ENCODE measurements around the gene LYZL4.

Gene LYZL4

GRCh38 chr3:42425736-42426407 lies 15.5 kb upstream of the LYZL4 start:
- Histone ChIP-seq H3K27me3 (ENCODE audit: insufficient read depth, low read length) (no peaks in the 10 kb centered on the region), H4K8ac (ENCODE audit: low read depth, low read length) (no peak overlapping the region), H3K4me2 (ENCODE audit: low read length) (no peak overlapping the region), H2BK5ac (ENCODE audit: low read depth, low read length, poor library complexity) (no peak overlapping the region), H3K79me1 (ENCODE audit: low read length) (no peaks in the 10 kb centered on the region), H3K4me3 (ENCODE audit: low read depth, low read length) (no peak overlapping the region), H3K4ac (ENCODE audit: low read depth, low read length) (no peak overlapping the region), H3K9ac (ENCODE audit: low read length) (no peak overlapping the region), H3K14ac (ENCODE audit: low read length) (no peak overlapping the region), H2BK120ac (ENCODE audit: insufficient read depth, low read length, poor library complexity) (no peak overlapping the region), H4K12ac (ENCODE audit: low read depth, low read length) (no peak overlapping the region), H2AFZ (ENCODE audit: insufficient read depth, low read length, poor library complexity) (no peak overlapping the region), H3K9me3 (ENCODE audit: insufficient read depth, low read depth, low read length) (peaks cover 2% of the 10 kb centered on the region), H3K18ac (ENCODE audit: low read length) (no peak overlapping the region), H3K36me3 (ENCODE audit: control insufficient read depth in 1 of 2, insufficient read depth in 2 of 2, low read length in 2 of 2) (no peaks in the 10 kb centered on the region), H2AK5ac (ENCODE audit: low read length) (no peak overlapping the region), H3K27ac (ENCODE audit: low read depth, low read length) (no peak overlapping the region), H3K4me1 (ENCODE audit: control insufficient read depth in 1 of 2, insufficient read depth in 2 of 2, low read length in 2 of 2) (no peaks in the 10 kb centered on the region), H3K23ac (ENCODE audit: low read length) (no peak overlapping the region), H2BK12ac (ENCODE audit: low read length) (no peak overlapping the region), H4K91ac (ENCODE audit: low read depth, low read length) (no peak overlapping the region), H3K79me2 (ENCODE audit: control insufficient read depth, insufficient read depth, low read length, poor library complexity) (no peaks in the 10 kb centered on the region)
- WGBS (ENCODE audit: extremely low coverage, insufficient coverage, insufficient read length): no CpG with 5 or more reads among the region's 7 CpGs
- no peak for DNase-seq

GRCh38 chr3:42424911-42425310 lies 14.5 kb upstream of the LYZL4 start:
- no peak overlapping the region for H3K14ac ChIP-seq (ENCODE audit: low read length)
- no peak overlapping the region for H3K23ac ChIP-seq (ENCODE audit: low read length)
- no peak overlapping the region for H3K4ac ChIP-seq (ENCODE audit: low read depth, low read length)
- no peaks in the 10 kb centered on the region for H3K4me1 ChIP-seq (ENCODE audit: control insufficient read depth in 1 of 2, insufficient read depth in 2 of 2, low read length in 2 of 2)
- H2BK12ac ChIP-seq (ENCODE audit: low read length): no peak overlapping the region
- no peak overlapping the region for H3K9ac ChIP-seq (ENCODE audit: low read length)
- H3K4me3 ChIP-seq (ENCODE audit: low read depth, low read length): no peak overlapping the region
- no peak overlapping the region for H2AK5ac ChIP-seq (ENCODE audit: low read length)
- H3K79me1 ChIP-seq (ENCODE audit: low read length): no peaks in the 10 kb centered on the region
- H2BK120ac ChIP-seq (ENCODE audit: insufficient read depth, low read length, poor library complexity): no peak overlapping the region
- H3K4me2 ChIP-seq (ENCODE audit: low read length): no peak overlapping the region
- no peak overlapping the region for H2BK5ac ChIP-seq (ENCODE audit: low read depth, low read length, poor library complexity)
- H3K36me3 ChIP-seq (ENCODE audit: control insufficient read depth in 1 of 2, insufficient read depth in 2 of 2, low read length in 2 of 2): no peaks in the 10 kb centered on the region
- H2AFZ ChIP-seq (ENCODE audit: insufficient read depth, low read length, poor library complexity): no peak overlapping the region
- H3K18ac ChIP-seq (ENCODE audit: low read length): no peak overlapping the region
- H3K79me2 ChIP-seq (ENCODE audit: control insufficient read depth, insufficient read depth, low read length, poor library complexity): no peaks in the 10 kb centered on the region
- no peaks in the 10 kb centered on the region for H3K27me3 ChIP-seq (ENCODE audit: insufficient read depth, low read length)
- H4K8ac ChIP-seq (ENCODE audit: low read depth, low read length): no peak overlapping the region
- H4K91ac ChIP-seq (ENCODE audit: low read depth, low read length): no peak overlapping the region
- no peak overlapping the region for H3K27ac ChIP-seq (ENCODE audit: low read depth, low read length)
- no CpG with 5 or more reads among the region's 3 CpGs for WGBS (ENCODE audit: extremely low coverage, insufficient coverage, insufficient read length)
- H4K12ac ChIP-seq (ENCODE audit: low read depth, low read length): no peak overlapping the region
- peaks cover 2% of the 10 kb centered on the region for H3K9me3 ChIP-seq (ENCODE audit: insufficient read depth, low read depth, low read length)
- no peak for DNase-seq

GRCh38 chr3:42421818-42422796 lies 11.7 kb upstream of the LYZL4 start:
- no peaks in the 10 kb centered on the region for H3K79me1 ChIP-seq (ENCODE audit: low read length)
- no peak overlapping the region for H4K8ac ChIP-seq (ENCODE audit: low read depth, low read length)
- H3K9me3 ChIP-seq (ENCODE audit: insufficient read depth, low read depth, low read length): no peaks in the 10 kb centered on the region
- H3K4me1 ChIP-seq (ENCODE audit: control insufficient read depth in 1 of 2, insufficient read depth in 2 of 2, low read length in 2 of 2): no peaks in the 10 kb centered on the region
- no peak overlapping the region for H3K4ac ChIP-seq (ENCODE audit: low read depth, low read length)
- no peak overlapping the region for H3K18ac ChIP-seq (ENCODE audit: low read length)
- H3K4me2 ChIP-seq (ENCODE audit: low read length): no peak overlapping the region
- no CpG with 5 or more reads among the region's 20 CpGs for WGBS (ENCODE audit: extremely low coverage, insufficient coverage, insufficient read length)
- H4K91ac ChIP-seq (ENCODE audit: low read depth, low read length): no peak overlapping the region
- H3K14ac ChIP-seq (ENCODE audit: low read length): no peak overlapping the region
- H2AFZ ChIP-seq (ENCODE audit: insufficient read depth, low read length, poor library complexity): no peak overlapping the region
- H3K36me3 ChIP-seq (ENCODE audit: control insufficient read depth in 1 of 2, insufficient read depth in 2 of 2, low read length in 2 of 2): no peaks in the 10 kb centered on the region
- H2AK5ac ChIP-seq (ENCODE audit: low read length): no peak overlapping the region
- no peak overlapping the region for H2BK12ac ChIP-seq (ENCODE audit: low read length)
- no peak overlapping the region for H4K12ac ChIP-seq (ENCODE audit: low read depth, low read length)
- H2BK5ac ChIP-seq (ENCODE audit: low read depth, low read length, poor library complexity): no peak overlapping the region
- H2BK120ac ChIP-seq (ENCODE audit: insufficient read depth, low read length, poor library complexity): no peak overlapping the region
- no peak overlapping the region for H3K27ac ChIP-seq (ENCODE audit: low read depth, low read length)
- H3K9ac ChIP-seq (ENCODE audit: low read length): no peak overlapping the region
- no peaks in the 10 kb centered on the region for H3K79me2 ChIP-seq (ENCODE audit: control insufficient read depth, insufficient read depth, low read length, poor library complexity)
- H3K4me3 ChIP-seq (ENCODE audit: low read depth, low read length): no peak overlapping the region
- H3K23ac ChIP-seq (ENCODE audit: low read length): no peak overlapping the region
- no peaks in the 10 kb centered on the region for H3K27me3 ChIP-seq (ENCODE audit: insufficient read depth, low read length)
- no peak for DNase-seq

GRCh38 chr3:42419563-42419962 lies 9.2 kb upstream of the LYZL4 start:
- Histone ChIP-seq H3K36me3 (ENCODE audit: control insufficient read depth in 1 of 2, insufficient read depth in 2 of 2, low read length in 2 of 2) (no peaks in the 10 kb centered on the region), H4K91ac (ENCODE audit: low read depth, low read length) (no peak overlapping the region), H3K4ac (ENCODE audit: low read depth, low read length) (no peak overlapping the region), H3K4me3 (ENCODE audit: low read depth, low read length) (no peak overlapping the region), H2AK5ac (ENCODE audit: low read length) (no peak overlapping the region), H2BK12ac (ENCODE audit: low read length) (no peak overlapping the region), H2AFZ (ENCODE audit: insufficient read depth, low read length, poor library complexity) (no peak overlapping the region), H3K18ac (ENCODE audit: low read length) (no peak overlapping the region), H3K27ac (ENCODE audit: low read depth, low read length) (no peak overlapping the region), H3K4me2 (ENCODE audit: low read length) (no peak overlapping the region), H3K9me3 (ENCODE audit: insufficient read depth, low read depth, low read length) (no peaks in the 10 kb centered on the region), H3K14ac (ENCODE audit: low read length) (no peak overlapping the region), H2BK120ac (ENCODE audit: insufficient read depth, low read length, poor library complexity) (no peak overlapping the region), H3K79me1 (ENCODE audit: low read length) (no peaks in the 10 kb centered on the region), H4K8ac (ENCODE audit: low read depth, low read length) (no peak overlapping the region), H4K12ac (ENCODE audit: low read depth, low read length) (no peak overlapping the region), H3K79me2 (ENCODE audit: control insufficient read depth, insufficient read depth, low read length, poor library complexity) (no peaks in the 10 kb centered on the region), H2BK5ac (ENCODE audit: low read depth, low read length, poor library complexity) (no peak overlapping the region), H3K4me1 (ENCODE audit: control insufficient read depth in 1 of 2, insufficient read depth in 2 of 2, low read length in 2 of 2) (no peaks in the 10 kb centered on the region), H3K9ac (ENCODE audit: low read length) (no peak overlapping the region), H3K27me3 (ENCODE audit: insufficient read depth, low read length) (no peaks in the 10 kb centered on the region), H3K23ac (ENCODE audit: low read length) (no peak overlapping the region)
- no peak for DNase-seq
- WGBS (ENCODE audit: extremely low coverage, insufficient coverage, insufficient read length): no CpG with 5 or more reads among the region's 1 CpG

Data from trophoblast cell (in vitro differentiated cells and primary cell).